Suppressor macrophage treated with lipopolysaccharide for 1 hour (primary cell): ENCODE data around the gene NAXD.
A peak's percentile ranks its signal among the peaks of the same experiment; 100 is the strongest.

Experiments used
- DNase-seq, 3 donors: peaks; one replicate each; pipeline ENCODE4 v3.0.0-alpha.2; 2020 to 2022

Gene NAXD

DNA sequence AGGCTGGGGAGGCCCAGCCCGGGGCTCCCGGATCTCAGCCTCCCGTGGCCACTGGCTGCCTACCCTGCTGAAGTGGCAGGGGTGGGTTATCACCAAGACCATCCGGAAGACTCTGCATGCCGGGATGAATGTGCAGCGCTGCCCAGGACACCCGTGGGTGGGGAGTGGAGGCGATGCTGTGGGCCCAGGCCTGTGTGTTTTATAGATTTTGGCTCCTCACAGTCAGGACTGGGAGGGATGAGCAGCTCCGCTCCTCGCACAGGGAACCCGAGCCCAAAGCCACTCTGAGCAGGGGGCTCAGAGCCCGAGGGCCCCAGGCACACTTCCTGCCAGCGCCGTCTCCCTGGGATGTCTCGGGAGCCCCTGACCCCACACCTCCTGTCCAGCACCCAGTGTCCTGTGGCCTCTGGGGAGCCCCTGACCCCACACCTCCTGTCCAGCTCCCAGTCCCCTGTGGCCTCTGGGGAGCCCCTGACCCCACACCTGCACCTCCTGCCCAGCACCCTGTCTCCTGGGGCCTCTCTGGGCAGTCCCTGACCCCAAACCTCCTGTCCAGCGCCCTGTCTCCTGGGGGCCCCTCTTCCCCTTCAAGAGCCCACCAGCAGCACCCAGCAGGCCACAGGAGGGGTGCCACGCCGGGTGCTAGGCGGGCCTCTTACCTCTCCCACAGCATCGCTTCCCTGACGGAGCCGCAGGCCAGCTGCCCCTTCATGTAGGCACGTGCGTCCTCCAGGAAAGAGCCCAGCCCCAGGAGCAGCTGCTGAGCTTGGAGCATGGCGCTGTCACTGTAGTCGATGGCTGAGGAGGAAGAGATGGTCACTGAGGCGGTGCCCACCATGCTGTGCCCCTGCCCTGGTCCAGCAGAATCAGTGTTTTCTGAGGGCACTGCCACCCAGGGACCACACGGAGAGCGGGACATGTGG, 31.4 kb downstream of the NAXD start:
- DNase-seq: no peak

DNA sequence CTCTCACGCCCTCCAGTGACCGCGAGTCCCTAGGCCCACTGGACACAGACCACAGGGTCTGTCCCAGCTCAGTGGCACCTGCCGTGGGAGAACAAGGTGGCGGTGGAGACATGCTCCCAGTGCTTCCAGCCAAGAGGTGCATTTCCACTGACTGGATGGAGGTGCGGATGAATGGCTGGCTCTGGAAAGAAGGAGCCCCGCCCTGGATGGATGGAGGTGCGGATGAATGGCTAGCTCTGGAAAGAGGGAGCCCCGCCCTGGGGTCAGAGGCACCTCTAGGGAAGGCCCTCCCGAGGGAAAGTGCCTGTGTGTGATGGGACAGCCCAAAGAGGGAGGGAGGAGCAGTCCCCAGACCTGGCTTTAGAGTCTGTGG, 32.0 kb downstream of the NAXD start:
- DNase-seq: no peak

DNA sequence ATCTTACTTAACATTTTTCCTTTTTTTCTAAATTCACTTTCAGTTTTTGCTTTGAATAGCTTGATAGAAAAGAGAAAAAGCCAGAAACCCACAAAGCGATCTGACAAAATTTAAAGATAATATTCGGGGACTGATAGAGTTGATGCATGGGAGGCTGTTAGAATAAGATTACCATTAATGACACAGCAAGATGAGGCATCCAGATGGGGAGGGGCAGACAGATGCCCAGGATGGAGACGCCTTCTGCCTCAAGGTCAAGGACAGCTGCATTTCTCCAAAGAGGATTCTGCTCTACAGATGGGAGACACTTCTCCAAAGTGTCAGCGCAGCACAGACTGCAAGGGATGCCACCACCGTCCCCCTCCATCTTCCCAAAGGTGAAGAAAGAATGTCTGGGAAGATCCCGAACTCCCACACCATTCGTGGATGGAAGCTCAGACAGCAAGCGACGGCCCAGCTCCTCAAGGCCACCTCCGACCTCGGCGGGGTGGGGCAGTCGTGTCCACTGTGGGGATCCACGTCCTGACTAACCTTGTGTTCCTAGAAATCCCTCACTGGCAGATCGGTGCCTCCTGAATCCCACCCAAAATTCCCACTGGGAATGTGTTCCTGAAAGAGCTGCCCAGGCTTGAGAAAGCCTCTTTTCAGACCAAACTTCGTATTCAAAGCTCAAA, 32.9 kb downstream of the NAXD start:
- DNase-seq: no peak

DNA sequence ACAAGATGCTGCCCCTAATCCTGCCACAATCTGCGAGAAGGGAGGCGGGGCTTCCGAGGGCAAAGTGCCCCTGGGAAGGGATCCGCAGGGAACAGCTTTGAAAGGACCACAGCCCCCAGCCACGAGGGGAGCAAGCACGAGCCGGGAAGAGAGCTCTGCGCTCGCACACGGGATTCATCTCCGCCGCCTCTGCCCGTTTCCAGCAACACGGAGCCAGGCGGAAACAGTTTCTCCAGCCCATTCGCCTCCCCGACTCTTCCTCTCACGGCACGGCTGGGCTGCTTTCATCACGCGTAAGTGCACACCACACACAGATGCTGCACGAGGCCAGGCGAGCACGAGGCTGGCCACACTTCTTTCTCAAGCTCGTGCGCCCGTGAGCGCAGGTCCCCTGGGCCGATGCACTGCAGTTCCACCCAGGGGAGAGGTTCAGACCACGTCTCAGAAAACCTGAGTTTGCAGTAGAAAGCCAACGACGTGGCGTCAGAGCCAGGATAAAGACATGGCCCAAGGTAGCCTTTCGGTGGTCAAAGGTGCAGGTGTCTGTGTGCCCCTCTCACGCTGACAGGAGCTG, 33.6 kb downstream of the NAXD start:
- DNase-seq: no peak

DNA sequence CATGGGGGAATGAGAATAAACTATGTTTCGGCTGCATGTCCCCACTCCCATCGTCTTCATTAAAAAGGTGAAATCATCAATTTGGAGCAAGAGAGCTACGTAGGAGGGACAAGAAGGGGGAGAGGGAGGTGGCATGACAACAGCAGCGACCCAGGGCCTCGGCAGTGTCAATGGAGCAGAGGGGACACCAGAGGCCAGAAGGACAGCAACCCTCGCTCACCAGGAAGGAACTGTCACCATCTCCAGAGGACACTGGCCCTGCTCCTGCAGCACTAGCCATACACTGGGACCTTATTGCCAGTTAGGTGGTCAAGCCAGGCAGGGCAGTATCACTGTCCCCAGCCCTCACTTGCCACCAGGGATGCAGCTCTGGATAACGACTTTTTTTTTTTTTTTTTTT, 34.2 kb downstream of the NAXD start:
- DNase-seq: no peak

DNA sequence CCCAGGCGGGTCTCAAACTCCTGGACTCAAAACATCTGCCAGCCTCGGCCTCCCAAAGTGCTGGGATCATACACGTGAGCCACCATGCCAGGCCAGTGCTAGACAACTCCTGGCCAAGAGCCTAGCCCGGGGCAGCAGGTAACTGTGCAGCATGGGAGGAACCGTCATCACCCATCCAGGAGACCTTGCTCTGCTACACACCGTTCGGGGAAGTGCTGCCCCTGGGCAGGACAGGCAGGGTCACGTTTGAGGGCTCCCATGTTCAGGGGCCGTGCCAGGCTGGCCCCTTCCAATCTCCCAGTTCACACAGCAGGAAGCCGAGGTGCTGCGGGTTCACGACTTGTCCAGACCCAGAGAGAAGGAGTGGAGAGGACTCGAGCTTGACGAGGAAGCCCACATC, 35.1 kb downstream of the NAXD start:
- DNase-seq: no peak

DNA sequence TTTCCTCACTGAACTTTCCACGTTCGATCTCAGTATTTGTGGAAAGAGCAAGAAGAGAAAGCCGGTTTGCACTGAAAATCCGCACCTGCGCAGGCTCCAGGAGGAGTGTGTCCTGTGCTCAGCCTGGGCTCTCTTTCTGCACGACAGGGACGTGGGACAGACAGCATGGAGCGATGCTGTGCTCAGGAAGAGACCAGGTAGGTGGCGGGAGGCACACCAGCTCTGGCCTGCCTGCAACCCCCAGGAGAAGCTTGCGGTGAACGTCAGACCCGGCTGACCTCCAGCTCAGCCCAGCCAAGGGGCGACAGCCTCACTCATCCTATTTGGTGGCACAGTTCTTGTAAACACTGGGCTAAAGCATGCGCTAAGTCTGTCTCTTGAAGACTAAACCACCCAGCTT, 35.9 kb downstream of the NAXD start:
- no peak for DNase-seq

DNA sequence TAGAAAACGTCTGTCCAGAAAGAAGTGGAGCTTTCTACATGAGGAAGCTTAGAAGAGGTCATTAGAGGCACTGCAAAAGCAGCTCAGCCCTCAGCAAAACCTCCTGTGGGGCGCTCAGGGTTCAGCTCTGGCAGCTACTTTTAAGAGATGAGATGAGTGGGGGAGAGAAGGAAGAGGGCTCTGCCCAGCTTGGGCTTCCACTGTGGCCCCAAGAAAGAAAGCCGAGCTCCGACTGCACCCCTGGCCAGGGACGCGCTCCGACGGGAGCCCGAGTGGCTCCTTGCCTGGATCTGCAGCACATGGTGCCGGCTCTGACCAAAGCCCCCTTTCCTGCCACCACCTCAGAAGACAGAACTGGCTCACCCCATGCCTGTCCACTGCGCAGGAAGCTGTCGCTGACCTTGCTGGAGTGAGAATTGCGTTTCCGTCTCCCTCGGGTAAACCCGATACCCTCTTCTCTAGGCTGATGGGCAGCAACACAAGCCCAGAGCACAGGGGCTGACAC, 36.4 kb downstream of the NAXD start:
- no peak for DNase-seq

DNA sequence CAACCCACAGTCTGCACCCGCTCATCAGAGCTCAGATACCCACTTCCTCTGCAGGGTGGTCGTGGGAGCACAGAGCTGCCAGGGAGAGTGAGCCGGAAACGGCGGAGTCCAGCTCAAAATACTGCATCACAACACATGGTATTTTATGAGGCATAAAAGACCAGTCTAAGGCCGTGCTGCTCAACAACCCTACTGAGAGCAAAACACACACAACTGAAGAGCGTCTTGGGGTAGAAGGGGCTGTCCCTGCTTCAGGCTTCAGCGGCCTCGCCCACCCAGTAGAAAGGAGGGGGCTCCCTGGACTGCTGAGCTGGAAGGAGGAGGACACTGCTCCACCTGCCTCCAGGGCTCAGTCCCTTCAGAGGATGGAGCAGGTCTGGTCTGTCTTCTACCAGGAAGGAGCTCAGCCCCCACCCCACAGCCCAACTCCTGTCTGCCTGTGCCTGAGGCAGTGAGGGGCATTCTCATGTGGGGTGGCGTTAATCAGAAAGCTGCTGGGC, 36.9 kb downstream of the NAXD start:
- DNase-seq: no peak

DNA sequence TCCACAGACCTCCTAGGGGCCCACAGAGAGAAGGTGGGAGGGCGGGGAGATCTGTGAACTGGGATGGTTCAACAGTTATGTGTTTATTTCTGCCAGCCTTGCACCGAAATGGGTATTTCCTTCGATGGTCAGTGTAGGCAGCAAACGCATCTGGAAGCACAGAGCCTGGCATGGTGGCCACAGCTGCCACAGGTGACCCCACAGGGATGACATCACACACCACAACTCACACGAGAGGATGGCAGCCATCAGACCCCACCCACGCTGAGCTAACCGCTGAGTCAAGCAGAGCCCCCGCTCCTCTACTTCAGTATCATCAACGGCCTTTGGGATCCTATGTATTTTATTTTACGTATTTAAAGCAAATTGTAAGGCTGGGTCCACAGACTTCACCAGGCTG, 37.4 kb downstream of the NAXD start:
- DNase-seq: no peak

DNA sequence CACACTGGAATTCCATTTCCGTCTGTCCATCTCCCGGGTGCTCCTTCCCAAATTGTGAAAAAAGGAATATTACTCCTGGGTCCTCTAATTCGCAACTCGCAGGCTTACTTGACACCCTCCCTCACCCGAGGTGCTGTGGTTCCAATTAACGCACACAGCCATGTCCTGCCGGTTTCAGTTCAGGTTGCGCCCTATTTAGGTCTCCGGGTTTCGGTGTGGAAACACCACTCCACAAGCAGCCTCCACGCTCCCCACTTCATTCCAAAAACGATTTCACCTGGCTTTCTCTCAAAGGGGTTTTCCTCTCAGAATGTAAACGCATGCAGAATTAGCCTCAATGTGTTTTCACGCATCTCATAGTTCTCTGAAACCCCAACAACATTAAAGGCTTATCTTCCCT, 37.9 kb downstream of the NAXD start:
- DNase-seq: no peak

DNA sequence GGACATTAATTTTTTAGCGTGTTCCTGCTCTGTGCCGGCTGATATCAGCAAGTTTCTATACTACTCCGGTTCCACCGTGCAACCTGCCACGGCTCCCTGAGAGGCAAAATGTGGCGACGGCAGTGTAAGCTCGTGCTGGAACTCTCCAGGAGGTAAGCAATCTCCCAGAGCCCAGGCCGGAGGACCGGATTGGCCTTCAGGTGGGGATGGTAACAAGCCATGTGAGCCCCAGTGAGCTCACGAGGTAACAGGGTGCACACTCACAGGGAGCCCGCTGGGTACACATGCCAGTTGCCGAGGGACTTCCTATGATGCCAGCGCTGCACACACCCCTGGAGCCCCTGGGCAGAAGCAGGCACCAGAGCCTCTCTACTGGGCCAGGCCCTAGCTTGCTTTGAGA, 38.5 kb downstream of the NAXD start:
- no peak for DNase-seq

DNA sequence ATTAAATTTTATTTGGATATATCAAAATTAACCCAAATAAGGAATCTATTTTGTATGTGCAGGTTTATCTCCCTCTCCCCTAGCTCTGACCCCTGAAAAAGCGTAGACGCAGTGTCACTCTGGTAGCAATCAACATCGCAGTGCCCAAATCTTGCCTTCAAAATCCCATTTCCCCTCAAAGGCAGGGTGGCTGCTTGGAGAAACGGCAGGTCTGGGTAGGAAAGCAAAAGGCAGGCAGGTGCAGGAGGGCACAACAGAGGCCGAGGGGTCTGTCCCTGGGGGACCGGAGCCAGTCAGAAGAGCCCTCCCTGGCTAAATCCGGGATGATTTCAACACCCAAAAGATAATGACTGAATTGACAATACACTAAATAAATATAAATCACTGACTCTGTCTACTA, 41.9 kb downstream of the NAXD start:
- DNase-seq: no peak

DNA sequence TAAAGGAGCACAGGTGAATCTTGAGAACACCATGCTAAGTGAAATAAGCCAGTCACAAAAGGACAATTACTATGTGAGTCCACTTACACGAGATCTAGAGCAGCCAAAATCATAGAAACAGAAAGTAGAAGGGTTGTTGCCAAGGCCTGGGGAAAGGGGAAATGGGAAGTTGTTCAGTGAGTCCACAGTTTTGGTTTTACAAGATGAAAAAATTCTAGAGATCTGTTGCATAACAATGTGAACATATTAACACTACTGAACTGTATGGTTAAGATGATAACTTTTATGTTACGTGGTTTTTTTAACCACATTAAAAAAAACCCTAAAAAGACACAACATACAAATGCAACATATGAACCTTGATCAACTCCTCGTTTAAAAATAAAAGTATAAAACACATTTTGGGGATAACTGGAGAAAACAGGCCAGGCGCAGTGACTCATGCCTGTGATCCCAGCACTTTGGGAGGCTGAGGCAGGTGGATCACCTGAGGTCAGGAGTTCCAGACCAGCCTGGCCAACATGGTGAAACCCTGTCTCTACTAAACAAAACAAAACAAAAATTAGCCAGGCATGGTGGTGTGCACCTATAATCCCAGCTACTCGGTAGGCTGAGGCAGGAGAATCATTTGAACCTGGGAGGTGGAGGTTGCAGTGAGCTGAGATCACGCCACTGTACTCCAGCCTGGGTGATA, 43.0 kb downstream of the NAXD start:
- DNase-seq: peak; percentile 79 to 92 (median 90)

DNA sequence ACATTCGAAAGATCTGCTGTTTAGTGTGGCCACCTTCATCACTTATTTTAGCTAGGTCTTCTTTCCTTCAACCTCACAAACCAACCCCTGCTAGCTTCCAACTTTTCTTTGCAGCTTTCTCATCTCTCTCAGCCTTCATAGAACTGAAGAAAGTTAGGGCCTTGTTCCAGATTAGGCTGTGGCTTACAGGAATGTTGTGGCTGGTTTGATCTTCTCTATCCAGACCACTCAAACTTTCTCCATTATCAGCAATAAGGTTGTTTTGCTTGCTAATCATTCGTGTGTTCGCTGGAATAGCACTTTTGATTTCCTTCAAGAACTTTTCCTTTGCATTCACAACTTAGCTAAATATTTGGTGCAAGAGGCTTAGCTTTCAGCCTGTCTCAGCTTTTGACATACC, 45.9 kb downstream of the NAXD start:
- no peak for DNase-seq

DNA sequence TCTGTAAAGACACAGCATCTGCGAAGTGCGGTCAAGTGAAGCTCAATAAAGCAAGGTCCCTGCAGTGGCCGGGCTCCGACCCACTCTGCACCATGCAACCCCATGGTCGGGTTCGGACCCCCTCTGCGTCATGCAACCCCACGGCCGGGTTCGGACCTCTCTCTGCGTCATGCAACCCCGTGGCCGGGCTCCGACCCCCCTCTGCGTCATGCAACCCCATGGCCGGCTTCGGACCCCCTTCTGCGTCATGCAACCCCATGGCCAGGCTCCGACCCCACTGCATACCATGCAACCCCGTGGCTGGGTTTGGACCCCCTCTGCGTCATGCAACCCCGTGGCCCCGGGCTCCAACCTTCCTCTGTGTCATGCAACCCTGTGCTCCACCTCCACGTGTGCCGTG, 46.7 kb downstream of the NAXD start:
- no peak for DNase-seq

DNA sequence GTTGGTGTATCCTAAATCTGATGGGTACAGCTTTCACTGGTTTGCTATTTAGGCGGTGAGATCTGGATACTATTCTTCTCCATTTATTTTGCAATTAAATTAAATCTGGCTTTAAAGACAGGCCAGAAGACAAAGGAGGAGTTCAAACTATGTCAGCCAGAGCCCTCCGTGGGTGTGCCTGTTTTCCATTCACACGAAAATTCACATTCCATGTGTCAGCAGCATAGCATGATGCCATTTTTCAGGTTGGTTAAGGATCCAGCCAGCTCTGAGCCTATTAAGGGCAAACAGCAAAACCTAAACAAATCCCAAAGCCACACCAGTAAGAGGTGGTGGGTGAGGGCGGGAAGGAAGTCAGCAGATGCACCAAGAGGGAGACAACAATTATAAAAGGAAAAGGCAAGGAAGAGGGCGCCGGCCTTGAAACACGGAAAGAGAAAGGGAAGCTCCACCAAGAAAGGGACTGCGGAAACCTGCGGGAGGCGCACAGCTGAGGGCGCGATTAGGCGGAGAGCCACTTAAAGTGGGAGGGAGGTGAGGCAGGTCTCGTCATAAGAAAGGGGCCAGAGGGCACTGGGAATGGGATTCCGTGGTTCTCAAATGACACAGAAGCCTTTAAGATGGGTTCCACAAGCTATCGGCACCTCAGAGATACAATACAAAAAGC, 47.6 kb downstream of the NAXD start:
- no peak for DNase-seq

DNA sequence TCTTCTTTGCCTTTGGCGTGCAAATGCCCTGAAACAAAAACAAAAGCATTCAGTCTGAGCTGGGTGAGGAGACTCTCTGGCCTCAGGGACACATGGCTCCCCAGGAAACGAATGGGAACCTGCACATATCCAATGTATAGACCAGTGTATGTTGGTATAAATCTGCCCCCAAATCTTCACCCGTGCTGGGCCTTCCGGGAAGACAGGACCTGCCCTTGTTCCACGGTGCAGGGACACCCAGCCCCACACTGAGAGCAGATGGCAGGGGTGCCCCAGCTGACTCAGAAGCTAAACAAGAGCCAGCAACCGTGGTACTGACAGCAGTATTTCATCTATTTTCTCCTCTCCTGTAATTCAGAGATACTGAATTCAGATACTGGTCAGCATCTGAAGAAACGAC, 48.1 kb downstream of the NAXD start:
- no peak for DNase-seq

DNA sequence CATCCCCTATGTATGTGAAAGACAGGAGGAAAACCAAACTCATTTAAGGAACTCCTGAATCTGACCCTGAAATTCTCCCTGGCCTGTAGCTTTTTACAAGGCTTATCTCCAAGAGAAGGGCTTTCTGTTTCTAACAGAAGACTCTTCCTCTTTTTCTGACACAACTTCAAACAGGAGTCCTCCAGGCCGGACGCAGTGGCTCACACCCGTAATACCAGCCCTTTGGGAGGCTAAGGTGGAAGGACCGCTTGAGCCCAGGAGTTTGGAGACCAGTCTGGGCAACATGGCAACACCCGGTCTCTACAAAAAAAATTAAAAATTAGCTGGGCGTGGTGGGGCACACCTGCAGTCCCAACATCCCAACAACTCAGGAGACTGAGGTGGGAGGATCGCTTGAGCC, 48.7 kb downstream of the NAXD start:
- peak; percentile 44 to 49 (median 48) for DNase-seq

DNA sequence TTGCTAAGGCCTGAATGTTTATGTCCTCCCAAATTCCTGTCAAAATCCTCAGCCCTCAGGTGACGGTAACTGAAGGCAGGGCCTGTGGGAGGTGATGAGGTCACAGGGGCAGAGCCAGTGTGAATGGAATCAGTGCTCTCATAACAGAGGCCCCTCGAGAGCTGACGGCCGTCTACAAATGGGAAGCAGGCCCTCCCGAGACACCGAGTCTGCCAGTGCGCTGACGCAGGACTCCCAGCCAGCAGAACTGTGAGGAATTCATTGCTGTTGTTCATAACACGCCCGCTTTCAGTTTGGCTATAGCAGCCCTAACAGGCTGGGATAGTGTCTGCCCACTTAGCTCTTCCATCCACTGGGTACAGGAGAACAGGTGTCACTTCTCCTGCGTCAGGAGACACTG, 49.3 kb downstream of the NAXD start:
- peak; percentile 8 to 33 (median 23) for DNase-seq

DNA sequence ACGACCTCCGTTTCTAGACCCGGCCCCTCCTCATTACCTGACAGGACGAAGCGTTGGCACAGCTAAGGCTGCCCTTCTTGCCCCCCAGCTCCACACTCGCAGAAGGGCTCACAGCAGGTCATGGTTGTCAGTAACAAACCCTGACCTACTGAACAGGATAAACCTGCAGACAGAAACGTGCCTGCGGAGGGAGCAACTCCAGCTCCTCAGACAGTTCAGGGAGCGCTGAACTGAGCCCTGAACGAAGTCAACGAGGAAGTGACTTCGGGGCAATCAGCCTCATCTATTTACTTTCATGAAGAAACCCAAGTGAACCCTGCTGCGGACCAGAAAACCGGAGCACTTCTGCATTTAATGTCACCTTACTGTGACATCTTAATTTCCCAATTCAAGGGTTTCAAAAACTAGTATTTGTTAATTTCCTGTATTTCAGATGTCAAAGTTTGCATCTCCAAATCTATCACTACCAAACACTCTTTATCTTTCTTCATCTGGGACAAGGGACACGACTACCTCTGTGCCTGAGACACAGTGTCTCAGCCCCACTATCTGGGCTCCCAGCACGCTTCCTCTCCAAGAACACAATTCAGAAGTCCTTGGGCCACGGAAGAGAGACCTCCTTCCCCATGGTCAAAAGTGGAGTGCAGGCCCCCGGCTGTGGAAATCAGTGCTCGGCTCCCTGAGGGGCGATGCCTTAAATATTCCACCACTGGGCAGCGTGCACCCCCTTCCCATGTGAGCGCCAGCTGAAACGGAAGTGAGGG, 50.3 kb downstream of the NAXD start:
- peak; percentile 66 to 70 (median 66) for DNase-seq

DNA sequence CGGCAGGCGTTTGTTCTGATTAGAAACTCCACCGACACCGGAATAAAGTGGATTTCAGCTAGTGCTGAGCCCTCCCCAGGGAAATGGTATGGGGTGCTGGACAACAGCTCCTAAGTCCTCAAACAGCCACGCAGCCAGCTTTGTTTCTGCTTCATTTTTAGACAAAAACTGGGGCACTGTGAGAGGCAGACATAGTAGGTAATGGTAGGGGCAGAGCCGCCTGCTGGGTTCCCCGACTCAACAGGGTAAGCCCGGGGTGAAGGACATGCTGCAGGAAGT, 50.8 kb downstream of the NAXD start:
- peak in 1 of 3 donors; percentile 15 for DNase-seq
